AG09319 (cell line): ENCODE measurements around the gene CRX.
"Not testable (repeated sequence)": the region's sequence is repeated elsewhere in the genome, so short reads cannot be mapped to it uniquely, and the experiment has no call there.

Source experiments
- DNase-seq: peaks from one replicate; pipeline ENCODE4 v3.0.0-alpha.2; 2010; ENCODE audit warnings: low read depth; ENCODE audit errors: extremely low read depth
- CTCF ChIP-seq: IDR thresholded peaks from 2 replicates; pipeline ENCODE4 v1.5.1; 2011; ENCODE audit warnings: low read depth, mild to moderate bottlenecking, inconsistent platforms, low read length, moderate library complexity

The CRX gene

GRCh38 chr19:47854459-47854858 is 32.7 kb downstream of the CRX start:
- no peak for DNase-seq
- no peak for TF ChIP-seq CTCF

- not testable (repeated sequence) for DNase-seq
Measured at GRCh38 chr19:47858231-47858630, 36.5 kb downstream of the CRX start.

GRCh38 chr19:47858646-47859285 is 37.0 kb downstream of the CRX start, which contains the start of gene TPRX2:
TSS of gene TPRX2 (plus strand) at chr19:47859235. CDS start at chr19:47859247, 12 bp downstream.
- DNase-seq, result not testable (repeated sequence)

- DNase-seq, result not testable (repeated sequence)
Measured at GRCh38 chr19:47859838-47860237, 38.1 kb downstream of the CRX start.

GRCh38 chr19:47860602-47861297 is 39.0 kb downstream of the CRX start:
- TF ChIP-seq CTCF, result no peak
- DNase-seq, result no peak

GRCh38 chr19:47861630-47862029 is 39.9 kb downstream of the CRX start:
- no peak for DNase-seq
- no peak for TF ChIP-seq CTCF

- DNase-seq, result peak; percentile 8
Measured at GRCh38 chr19:47863514-47863936, 41.8 kb downstream of the CRX start.

GRCh38 chr19:47865166-47865565 is 43.4 kb downstream of the CRX start:
- no peak for TF ChIP-seq CTCF

More at GRCh38 chr19:47863514-47863936, 41.8 kb downstream of the CRX start:
- peak; percentile 98 for TF ChIP-seq CTCF

GRCh38 chr19:47878906-47879305 is 57.2 kb downstream of the CRX start:
- TF ChIP-seq CTCF, result no peak
- DNase-seq, result no peak

More at GRCh38 chr19:47865166-47865565, 43.4 kb downstream of the CRX start:
- DNase-seq, result no peak

GRCh38 chr19:47879385-47879784 is 57.6 kb downstream of the CRX start:
- DNase-seq, result not testable (repeated sequence)
